HEK293 (cell line): Measurements from ENCODE around the gene AGAP1.

ENCODE experiments used
- CTCF ChIP-seq: fragments of 450-650 bp; formaldehyde crosslinking; IDR thresholded peaks from 2 replicates; pipeline ENCODE4 v1.5.1; 2016; ENCODE audit warnings: missing biosample characterization, missing genetic modification characterization
- KLF7 ChIP-seq: fragments of 450-650 bp; formaldehyde crosslinking; IDR thresholded peaks from 2 replicates; pipeline ENCODE4 v1.5.1; 2016; ENCODE audit warnings: missing biosample characterization, missing genetic modification characterization, borderline replicate concordance
- REST ChIP-seq: fragments of 450-650 bp; formaldehyde crosslinking; IDR thresholded peaks from 2 replicates; pipeline ENCODE4 v1.5.1; 2016; ENCODE audit warnings: missing biosample characterization, missing genetic modification characterization
- TCF7L2 ChIP-seq: IDR thresholded peaks from 2 replicates; pipeline ENCODE4 v1.6.1; 2011; ENCODE audit warnings: low read depth, mild to moderate bottlenecking, inconsistent platforms, low read length, moderate library complexity, borderline replicate concordance
- ZNF24 ChIP-seq: fragments of 450-650 bp; formaldehyde crosslinking; IDR thresholded peaks from 2 replicates; pipeline ENCODE4 v1.5.1; 2016; ENCODE audit warnings: missing biosample characterization, missing genetic modification characterization

- TF ChIP-seq TCF7L2 (no peak), CTCF (tag by site-specific recombination) (no peak), KLF7 (no peak), REST (tag by site-specific recombination) (no peak), ZNF24 (tag by site-specific recombination) (no peak)
Measured at GRCh38 chr2:235672720-235673119, 178.9 kb downstream of the AGAP1 start.
